Large intestine (tissue), 12 donors: ENCODE measurements around the gene POC5. TPM values are rescaled to one million over a fixed set of nuclear protein-coding genes. Genes with fewer than 3 reads are reported as not detected.
"Not testable (repeated sequence)": the region's sequence is repeated elsewhere in the genome, so short reads cannot be mapped to it uniquely, and the experiment has no call there.

ENCODE experiments used
- DNase-seq, 2 donors: peaks; one replicate each; pipeline versions ENCODE4 v3.0.0 to v3.0.0-alpha.2; 2013
- H3K27ac ChIP-seq: one replicate; pipeline ENCODE4 v1.5.1; 2013; ENCODE audit warnings: low read length
- H3K27me3 ChIP-seq: 2 replicates; pipeline ENCODE4 v1.6.1; 2013; ENCODE audit warnings: low read length; ENCODE audit not compliant: control insufficient read depth, insufficient read depth
- H3K36me3 ChIP-seq: 2 replicates; pipeline ENCODE4 v1.6.1; 2013; ENCODE audit warnings: low read length; ENCODE audit not compliant: control insufficient read depth, insufficient read depth
- H3K4me1 ChIP-seq: one replicate; pipeline ENCODE4 v1.6.1; 2013; ENCODE audit warnings: low read length; ENCODE audit not compliant: control insufficient read depth, insufficient read depth
- H3K4me3 ChIP-seq: one replicate; pipeline ENCODE4 v1.5.1; 2013; ENCODE audit warnings: low read length
- H3K9me3 ChIP-seq: one replicate; pipeline ENCODE4 v1.6.1; 2013; ENCODE audit warnings: mild to moderate bottlenecking, low read depth, low read length, moderate library complexity; ENCODE audit not compliant: control insufficient read depth
- WGBS: methylation state at CpG from one replicate; pipeline ENCODE4 v1.1.5; 2013; ENCODE audit warnings: low lambda C conversion rate; ENCODE audit not compliant: insufficient coverage; 5-methylcytosine and 5-hydroxymethylcytosine counted together
- long read RNA-seq, 11 donors: transcript quantifications; one replicate each; lab custom pipeline, GENCODE V29; 2026
- polyA plus RNA-seq: library from polyadenylated mRNA; unstranded; fragments of 120-200 nt; gene quantifications from one replicate; pipeline ENCODE4 v1.2.1, GENCODE V29; 2013

POC5 gene
- polyA plus RNA-seq = 10.5 TPM
- long read RNA-seq, donor 1 = 0 reads
- long read RNA-seq, donor 2 = 0 reads
- long read RNA-seq, donor 3, partial matches to known transcripts = 0 of 1 reads
- long read RNA-seq, donor 3, other reads (novel, unspliced or antisense) = 0 of 1 reads
- long read RNA-seq, donor 4 = 0 reads
- long read RNA-seq, donor 5 = 0 reads
- long read RNA-seq, donor 6, partial matches to known transcripts = 0 of 1 reads
- long read RNA-seq, donor 6, other reads (novel, unspliced or antisense) = 0 of 1 reads
- long read RNA-seq, donor 7, partial matches to known transcripts = 0 of 1 reads
- long read RNA-seq, donor 7, other reads (novel, unspliced or antisense) = 0 of 1 reads
- long read RNA-seq, donor 8, partial matches to known transcripts = 0 of 3 reads
- long read RNA-seq, donor 8, other reads (novel, unspliced or antisense) = 0 of 3 reads
- long read RNA-seq, donor 9 = 0 reads
- long read RNA-seq, donor 10, partial matches to known transcripts = 0 of 1 reads
- long read RNA-seq, donor 10, other reads (novel, unspliced or antisense) = 0 of 1 reads
- long read RNA-seq, donor 11 = 0 reads

DNA sequence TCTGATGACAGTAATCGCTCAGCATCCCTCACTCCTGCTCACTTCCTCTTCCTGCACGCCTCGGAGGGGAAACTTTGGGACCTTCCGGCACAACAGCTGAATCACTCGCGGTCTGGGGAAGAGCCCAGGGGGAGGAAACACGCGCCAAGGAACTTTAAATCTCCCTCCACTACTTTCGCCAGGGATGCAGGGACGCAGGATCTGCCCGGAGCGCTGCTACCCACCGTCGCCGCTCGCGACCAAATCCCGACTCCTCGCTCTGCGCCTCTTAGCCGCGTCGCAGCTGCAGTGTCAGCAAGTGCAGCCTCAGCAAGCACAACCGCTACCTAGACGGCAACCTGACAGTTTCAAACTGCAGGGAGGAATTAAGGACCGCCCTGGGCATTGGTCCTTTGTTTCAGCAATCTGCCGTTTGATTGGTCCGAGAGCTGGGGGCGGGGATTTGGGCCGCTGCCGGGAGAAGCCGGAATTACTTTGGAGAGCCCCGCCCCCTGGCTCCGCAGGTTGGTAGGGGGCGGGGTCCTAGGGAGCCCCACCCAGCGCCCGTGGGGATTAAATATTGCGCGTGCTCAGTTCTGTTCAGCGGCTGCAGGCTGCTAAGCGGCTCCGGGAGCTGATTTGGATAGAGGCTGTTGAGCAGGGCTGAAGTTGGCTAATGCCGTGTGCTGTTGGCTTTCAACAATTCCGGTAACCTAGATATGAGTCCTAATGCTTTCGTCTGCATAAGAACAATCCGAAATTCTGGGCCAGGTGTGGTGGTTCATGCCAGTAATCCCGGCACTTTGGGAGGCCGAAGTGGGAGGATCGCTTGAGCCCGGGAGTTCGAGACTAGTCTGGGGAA, at the start of gene POC5:
Gene POC5, minus strand, starts transcription at position 356 of the 841 bp plus-strand sequence. CDS start 4,500 bp downstream, outside the sequence.
- Histone ChIP-seq H3K9me3 (no peaks in the 10 kb centered on the region), H3K36me3 (no peaks in the 10 kb centered on the region), H3K27ac (peak within 1 kb of the TSS; percentile 80), H3K4me1 (peaks cover 2% of the 10 kb centered on the region), H3K4me3 (peak within 1 kb of the TSS; percentile 85), H3K27me3 (peaks cover 9% of the 10 kb centered on the region)
- WGBS = no CpG with 5 or more reads among the region's 51 CpGs
- DNase-seq = peak; percentile 94 to 98

GRCh38 chr5:75758116-75758515, 40.9 kb upstream of the POC5 start:
- H3K27ac ChIP-seq = no peak overlapping the region
- H3K36me3 ChIP-seq = no peaks in the 10 kb centered on the region
- no peaks in the 10 kb centered on the region for H3K9me3 ChIP-seq
- no peak for DNase-seq
- no peaks in the 10 kb centered on the region for H3K27me3 ChIP-seq
- H3K4me3 ChIP-seq = no peak overlapping the region
- no CpG with 5 or more reads among the region's 5 CpGs for WGBS
- H3K4me1 ChIP-seq = no peaks in the 10 kb centered on the region

GRCh38 chr5:75756981-75757380, 39.7 kb upstream of the POC5 start:
- no peak overlapping the region for H3K4me3 ChIP-seq
- no peaks in the 10 kb centered on the region for H3K27me3 ChIP-seq
- DNase-seq = no peak

GRCh38 chr5:75756211-75756610, 39.0 kb upstream of the POC5 start:
- no peaks in the 10 kb centered on the region for H3K27me3 ChIP-seq
- no CpG with 5 or more reads among the region's 2 CpGs for WGBS
- H3K4me1 ChIP-seq = no peaks in the 10 kb centered on the region
- no peak for DNase-seq
- no peaks in the 10 kb centered on the region for H3K9me3 ChIP-seq
- no peak overlapping the region for H3K27ac ChIP-seq
- no peak overlapping the region for H3K4me3 ChIP-seq
- H3K36me3 ChIP-seq = no peaks in the 10 kb centered on the region

More at GRCh38 chr5:75756981-75757380, 39.7 kb upstream of the POC5 start:
- Histone ChIP-seq H3K27ac (no peak overlapping the region), H3K4me1 (no peaks in the 10 kb centered on the region), H3K9me3 (no peaks in the 10 kb centered on the region), H3K36me3 (no peaks in the 10 kb centered on the region)

DNA sequence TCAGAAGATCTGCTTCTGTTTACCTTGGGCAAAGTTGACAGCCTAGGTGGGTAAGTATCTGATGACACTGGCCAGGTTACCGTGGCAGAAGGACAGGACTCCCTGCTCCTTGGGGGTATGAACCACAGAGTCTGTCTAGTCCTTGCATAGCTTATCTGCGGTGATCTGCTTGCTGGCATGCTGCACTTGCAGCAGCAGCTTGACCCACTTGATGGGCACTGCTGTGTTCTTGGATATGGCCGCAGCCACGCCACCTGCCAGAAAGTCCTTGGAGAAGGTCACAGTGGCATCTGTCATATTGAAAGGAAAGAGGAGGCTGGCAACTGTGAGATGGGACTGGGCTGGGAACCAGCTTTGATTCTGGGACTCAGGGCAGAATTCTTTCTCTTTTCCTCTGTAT, 35.9 kb upstream of the POC5 start:
- Histone ChIP-seq H3K4me3 (no peak overlapping the region), H3K4me1 (no peaks in the 10 kb centered on the region), H3K27ac (no peak overlapping the region), H3K36me3 (no peaks in the 10 kb centered on the region), H3K27me3 (no peaks in the 10 kb centered on the region), H3K9me3 (no peaks in the 10 kb centered on the region)
- WGBS = no CpG with 5 or more reads among the region's 4 CpGs
- DNase-seq = no peak

GRCh38 chr5:75744355-75744754, 27.1 kb upstream of the POC5 start:
- no peak for DNase-seq
- H3K36me3 ChIP-seq = no peaks in the 10 kb centered on the region
- WGBS = 92% methylated on average over 2 of the region's 3 CpGs
- no peaks in the 10 kb centered on the region for H3K9me3 ChIP-seq
- H3K4me3 ChIP-seq = no peak overlapping the region
- H3K27ac ChIP-seq = no peak overlapping the region
- no peaks in the 10 kb centered on the region for H3K27me3 ChIP-seq
- H3K4me1 ChIP-seq = no peaks in the 10 kb centered on the region

GRCh38 chr5:75736273-75736672, 19.0 kb upstream of the POC5 start:
- Histone ChIP-seq H3K4me3 (no peak overlapping the region), H3K36me3 (no peaks in the 10 kb centered on the region), H3K9me3 (no peaks in the 10 kb centered on the region), H3K27me3 (peaks cover 7% of the 10 kb centered on the region), H3K27ac (no peak overlapping the region), H3K4me1 (no peaks in the 10 kb centered on the region)
- no CpG with 5 or more reads among the region's 8 CpGs for WGBS
- no peak for DNase-seq

GRCh38 chr5:75734913-75735789, 17.9 kb upstream of the POC5 start:
- no peaks in the 10 kb centered on the region for H3K9me3 ChIP-seq
- no peak overlapping the region for H3K27ac ChIP-seq
- peaks cover 7% of the 10 kb centered on the region for H3K27me3 ChIP-seq
- H3K36me3 ChIP-seq = no peaks in the 10 kb centered on the region
- 57% methylated on average over 1 of the region's 6 CpGs for WGBS
- H3K4me3 ChIP-seq = no peak overlapping the region
- peak in 1 of 2 donors; percentile 36 for DNase-seq
- no peaks in the 10 kb centered on the region for H3K4me1 ChIP-seq

GRCh38 chr5:75733767-75734166, 16.5 kb upstream of the POC5 start:
- Histone ChIP-seq H3K4me1 (no peaks in the 10 kb centered on the region), H3K36me3 (no peaks in the 10 kb centered on the region), H3K27me3 (peaks cover 7% of the 10 kb centered on the region), H3K4me3 (no peak overlapping the region), H3K9me3 (no peaks in the 10 kb centered on the region), H3K27ac (no peak overlapping the region)
- 100% methylated on average over 1 of the region's 1 CpG for WGBS
- no peak for DNase-seq

DNA sequence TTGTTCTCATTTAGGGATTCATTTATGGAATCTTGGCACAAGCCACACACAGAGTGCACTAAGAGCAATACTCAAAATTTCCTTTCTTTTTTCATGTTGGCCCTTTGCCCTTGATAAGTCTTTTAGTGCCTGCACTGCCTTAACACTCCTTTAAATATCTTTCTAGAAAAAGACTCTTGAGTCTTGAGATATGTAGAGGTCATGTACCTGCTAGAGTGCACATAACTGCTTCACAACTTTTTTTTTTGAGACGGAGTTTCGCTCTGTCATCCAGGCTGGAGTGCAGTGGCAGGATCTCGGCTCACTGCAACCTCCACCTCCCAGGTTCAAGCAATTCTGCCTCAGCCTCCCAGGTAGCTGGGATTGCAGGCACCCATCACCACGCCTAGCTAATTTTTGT, 14.3 kb upstream of the POC5 start:
- not testable (repeated sequence) for H3K27ac ChIP-seq, DNase-seq, H3K27me3 ChIP-seq, H3K36me3 ChIP-seq, H3K4me3 ChIP-seq, H3K9me3 ChIP-seq, H3K4me1 ChIP-seq
- no CpG with 5 or more reads among the region's 4 CpGs for WGBS
